Glomerular visceral epithelial cell (primary cell): ENCODE results near the gene ARL17B.
"Not testable (repeated sequence)": the region's sequence is repeated elsewhere in the genome, so short reads cannot be mapped to it uniquely, and the experiment has no call there.

Source experiments
- DNase-seq: peaks from one replicate; pipeline ENCODE4 v3.0.0-alpha.2; 2016; ENCODE audit errors: extremely low spot score

ARL17B gene

GRCh38 chr17:46361755-46362154 lies at the start of gene ARL17B:
Gene ARL17B, minus strand, starts transcription at chr17:46361766. Its CDS starts 3,369 bp downstream, at chr17:46358397.
- DNase-seq, result not testable (repeated sequence)

- not testable (repeated sequence) for DNase-seq
Observed at GRCh38 chr17:46409864-46410263, 48.3 kb upstream of the ARL17B start.

- not testable (repeated sequence) for DNase-seq
Observed at GRCh38 chr17:46407155-46407554, 45.6 kb upstream of the ARL17B start.

- not testable (repeated sequence) for DNase-seq
Observed at GRCh38 chr17:46401033-46401787, 39.6 kb upstream of the ARL17B start.

- not testable (repeated sequence) for DNase-seq
Observed at GRCh38 chr17:46400543-46400942, 39.0 kb upstream of the ARL17B start.

- not testable (repeated sequence) for DNase-seq
Observed at GRCh38 chr17:46399993-46400392, 38.4 kb upstream of the ARL17B start.

GRCh38 chr17:46396292-46396691 lies 34.7 kb upstream of the ARL17B start:
- not testable (repeated sequence) for DNase-seq

- not testable (repeated sequence) for DNase-seq
Observed at GRCh38 chr17:46393702-46394101, 32.1 kb upstream of the ARL17B start.

- DNase-seq, result not testable (repeated sequence)
Observed at GRCh38 chr17:46385491-46385890, 23.9 kb upstream of the ARL17B start.

- not testable (repeated sequence) for DNase-seq
Observed at GRCh38 chr17:46383118-46383517, 21.6 kb upstream of the ARL17B start.

GRCh38 chr17:46373418-46373817 lies 11.9 kb upstream of the ARL17B start:
- DNase-seq, result not testable (repeated sequence)

- DNase-seq, result not testable (repeated sequence)
Observed at GRCh38 chr17:46372236-46373229, 11.0 kb upstream of the ARL17B start.

GRCh38 chr17:46367520-46367919 lies 6.0 kb upstream of the ARL17B start:
- DNase-seq, result not testable (repeated sequence)

- not testable (repeated sequence) for DNase-seq
Observed at GRCh38 chr17:46361145-46361735, 326 bp downstream of the ARL17B start.

- DNase-seq, result not testable (repeated sequence)
Observed at GRCh38 chr17:46353856-46354255, 7.7 kb downstream of the ARL17B start.

GRCh38 chr17:46349060-46349459 lies 12.5 kb downstream of the ARL17B start:
- DNase-seq, result not testable (repeated sequence)

- DNase-seq, result not testable (repeated sequence)
Observed at GRCh38 chr17:46348345-46348744, 13.2 kb downstream of the ARL17B start.

GRCh38 chr17:46342131-46342530 lies 19.4 kb downstream of the ARL17B start:
- DNase-seq, result not testable (repeated sequence)

- not testable (repeated sequence) for DNase-seq
Observed at GRCh38 chr17:46341220-46341619, 20.3 kb downstream of the ARL17B start.

- DNase-seq, result not testable (repeated sequence)
Observed at GRCh38 chr17:46294831-46295230, 66.7 kb downstream of the ARL17B start, which contains the start of gene LRRC37A. Gene LRRC37A, plus strand, starts transcription at chr17:46295131. Its CDS starts 3 bp downstream, at chr17:46295134.

- not testable (repeated sequence) for DNase-seq
Observed at GRCh38 chr17:46291618-46292017, 69.9 kb downstream of the ARL17B start.
